WTC11 (cell line): Measurements from ENCODE around the gene ENPP7.

Experiments
- CBFB ChIP-seq: sonication (generic); formaldehyde crosslinking; IDR thresholded peaks from 2 replicates; pipeline ENCODE4 v1.8.1; 2022; ENCODE audit warnings: mild to moderate bottlenecking, low read depth, missing genetic modification reagents
- JUN ChIP-seq: sonication (generic); formaldehyde crosslinking; IDR thresholded peaks from 2 replicates; pipeline ENCODE4 v1.8.0; 2023; ENCODE audit warnings: mild to moderate bottlenecking, missing genetic modification reagents
- PRDM15 ChIP-seq: sonication (generic); formaldehyde crosslinking; IDR thresholded peaks from 2 replicates; pipeline ENCODE4 v1.8.0; 2022; ENCODE audit warnings: missing genetic modification reagents
- ZNF671 ChIP-seq: fragments of 250-450 bp; sonication (Bioruptor Pico); IDR thresholded peaks from 2 replicates; pipeline ENCODE4 v1.8.0; 2021; ENCODE audit warnings: mild to moderate bottlenecking
- TF ChIP-seq, protein P1 (sequence below): sonication (generic); formaldehyde crosslinking; IDR thresholded peaks from 2 replicates; pipeline ENCODE4 v1.8.1; 2022; ENCODE audit warnings: mild to moderate bottlenecking, moderate library complexity, missing genetic modification reagents
- TF ChIP-seq, protein P2 (sequence below): fragments of 200-600 bp; IDR thresholded peaks from 2 replicates; pipeline ENCODE4 v1.8.0; 2022; ENCODE audit warnings: antibody characterized with exemption

- no peak for TF ChIP-seq PRDM15
- TF ChIP-seq, protein P1, sequence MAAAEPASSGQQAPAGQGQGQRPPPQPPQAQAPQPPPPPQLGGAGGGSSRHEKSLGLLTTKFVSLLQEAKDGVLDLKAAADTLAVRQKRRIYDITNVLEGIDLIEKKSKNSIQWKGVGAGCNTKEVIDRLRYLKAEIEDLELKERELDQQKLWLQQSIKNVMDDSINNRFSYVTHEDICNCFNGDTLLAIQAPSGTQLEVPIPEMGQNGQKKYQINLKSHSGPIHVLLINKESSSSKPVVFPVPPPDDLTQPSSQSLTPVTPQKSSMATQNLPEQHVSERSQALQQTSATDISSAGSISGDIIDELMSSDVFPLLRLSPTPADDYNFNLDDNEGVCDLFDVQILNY (CRISPR knock-in tag) = no peak
- no peak for TF ChIP-seq CBFB (CRISPR knock-in tag)
- TF ChIP-seq ZNF671 (CRISPR knock-in tag) = no peak
- TF ChIP-seq, protein P2, sequence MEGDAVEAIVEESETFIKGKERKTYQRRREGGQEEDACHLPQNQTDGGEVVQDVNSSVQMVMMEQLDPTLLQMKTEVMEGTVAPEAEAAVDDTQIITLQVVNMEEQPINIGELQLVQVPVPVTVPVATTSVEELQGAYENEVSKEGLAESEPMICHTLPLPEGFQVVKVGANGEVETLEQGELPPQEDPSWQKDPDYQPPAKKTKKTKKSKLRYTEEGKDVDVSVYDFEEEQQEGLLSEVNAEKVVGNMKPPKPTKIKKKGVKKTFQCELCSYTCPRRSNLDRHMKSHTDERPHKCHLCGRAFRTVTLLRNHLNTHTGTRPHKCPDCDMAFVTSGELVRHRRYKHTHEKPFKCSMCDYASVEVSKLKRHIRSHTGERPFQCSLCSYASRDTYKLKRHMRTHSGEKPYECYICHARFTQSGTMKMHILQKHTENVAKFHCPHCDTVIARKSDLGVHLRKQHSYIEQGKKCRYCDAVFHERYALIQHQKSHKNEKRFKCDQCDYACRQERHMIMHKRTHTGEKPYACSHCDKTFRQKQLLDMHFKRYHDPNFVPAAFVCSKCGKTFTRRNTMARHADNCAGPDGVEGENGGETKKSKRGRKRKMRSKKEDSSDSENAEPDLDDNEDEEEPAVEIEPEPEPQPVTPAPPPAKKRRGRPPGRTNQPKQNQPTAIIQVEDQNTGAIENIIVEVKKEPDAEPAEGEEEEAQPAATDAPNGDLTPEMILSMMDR = no peak
- TF ChIP-seq JUN (CRISPR knock-in tag) = no peak
These were observed 55.4 kb downstream of the ENPP7 start for GRCh38 chr17:79785900-79786810.
